ENCODE data around the gene TMEM178B. TPM values are rescaled to one million over a fixed set of nuclear protein-coding genes. Genes with fewer than 3 reads are reported as not detected.

Gene TMEM178B
- total RNA-seq: under 0.01 TPM in 1 of 2 replicates, not detected in the other

GRCh38 chr7:141073641-141074161 lies at the start of gene TMEM178B:
TMEM178B (plus strand) TSS chr7:141074064.

Other genes starting within 250 kb of the TMEM178B start
- 12.2 and 18.8 TPM in 2 replicates for gene BRAF, start 149.1 kb upstream of the TMEM178B start, total RNA-seq
- 29.1 and 33.2 TPM in 2 replicates for gene MRPS33, start 59.1 kb upstream of the TMEM178B start, total RNA-seq

Data from epithelial cell of alveolus of lung (primary cell).